Activated T-cell treated with anti-CD3 and anti-CD28 coated beads for 48 hours (primary cell): ENCODE results near the gene RPS6KA5.
"Not testable (repeated sequence)": the region's sequence is repeated elsewhere in the genome, so short reads cannot be mapped to it uniquely, and the experiment has no call there.

ENCODE experiments used
- DNase-seq: peaks from one replicate; pipeline ENCODE4 v3.0.0-alpha.2; 2020; ENCODE audit warnings: low read depth

Gene RPS6KA5

GRCh38 chr14:91065266-91065665 is 4.8 kb upstream of the RPS6KA5 start:
- no peak for DNase-seq

DNA sequence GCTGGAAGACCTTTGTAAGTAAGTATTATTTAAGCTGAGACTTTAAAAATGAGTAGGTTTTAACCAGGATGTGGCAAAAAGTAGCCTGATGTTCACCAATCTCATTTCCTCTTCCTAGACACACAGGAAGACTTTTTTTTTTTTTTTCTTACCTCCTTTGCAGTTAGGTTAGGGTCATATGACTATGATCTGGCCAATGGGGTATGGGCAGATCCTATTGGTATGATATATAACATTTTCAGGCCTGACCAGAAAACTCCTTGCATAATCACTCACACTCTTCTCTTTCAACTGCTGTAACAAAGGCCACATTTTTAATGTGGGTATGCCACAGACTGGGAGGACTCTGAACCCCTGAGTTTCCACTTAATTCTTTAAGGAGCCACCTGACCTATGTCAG is 2.7 kb upstream of the RPS6KA5 start:
- no peak for DNase-seq

- DNase-seq: no peak
Observed at GRCh38 chr14:91062600-91062999, 2.2 kb upstream of the RPS6KA5 start.

GRCh38 chr14:91061056-91061887 is 831 bp upstream of the RPS6KA5 start:
- no peak for DNase-seq

DNA sequence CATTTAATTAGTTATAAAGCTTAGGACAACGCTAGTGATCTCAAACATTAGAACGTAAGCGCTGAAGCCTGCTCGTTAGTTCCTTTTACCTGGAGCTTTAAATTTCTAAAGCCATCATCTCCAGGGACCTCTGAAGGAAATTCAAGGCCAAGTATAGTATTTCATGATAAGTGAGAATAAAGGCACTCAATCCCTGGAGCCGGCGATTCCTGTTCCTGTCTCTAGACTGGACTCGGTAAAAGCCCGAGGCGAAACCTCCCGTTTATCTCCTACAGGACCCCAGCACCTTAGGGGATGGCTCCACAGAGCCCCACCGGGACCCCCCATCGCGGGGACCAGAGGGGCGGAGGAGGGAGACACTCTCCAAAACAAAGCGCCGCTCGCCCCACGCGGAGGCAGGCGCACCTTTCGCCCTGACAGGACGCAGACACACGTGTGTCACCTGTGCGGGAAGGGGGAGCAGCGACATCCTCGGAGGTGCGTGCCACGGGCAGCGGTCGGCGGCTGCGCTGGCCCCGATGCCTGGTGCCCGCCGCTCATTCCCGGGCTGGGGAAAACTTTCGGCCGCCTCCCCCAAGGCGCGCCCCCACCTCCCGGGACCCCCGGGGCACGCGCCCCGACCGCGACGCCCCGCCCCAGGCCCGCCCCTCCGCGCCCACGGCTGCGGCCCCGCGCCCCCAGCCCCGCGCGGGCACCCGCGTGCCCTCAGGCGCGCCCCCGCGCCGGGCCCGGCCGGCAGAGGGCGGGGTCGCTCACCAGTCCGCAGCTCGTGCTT is 678 bp downstream of the RPS6KA5 start:
- peak; percentile 43 for DNase-seq

- DNase-seq: no peak
Observed at GRCh38 chr14:91058042-91058581, 2.3 kb downstream of the RPS6KA5 start.

- DNase-seq: no peak
Observed at GRCh38 chr14:91056361-91056760, 4.1 kb downstream of the RPS6KA5 start.

GRCh38 chr14:91055016-91055415 is 5.4 kb downstream of the RPS6KA5 start:
- DNase-seq: no peak

DNA sequence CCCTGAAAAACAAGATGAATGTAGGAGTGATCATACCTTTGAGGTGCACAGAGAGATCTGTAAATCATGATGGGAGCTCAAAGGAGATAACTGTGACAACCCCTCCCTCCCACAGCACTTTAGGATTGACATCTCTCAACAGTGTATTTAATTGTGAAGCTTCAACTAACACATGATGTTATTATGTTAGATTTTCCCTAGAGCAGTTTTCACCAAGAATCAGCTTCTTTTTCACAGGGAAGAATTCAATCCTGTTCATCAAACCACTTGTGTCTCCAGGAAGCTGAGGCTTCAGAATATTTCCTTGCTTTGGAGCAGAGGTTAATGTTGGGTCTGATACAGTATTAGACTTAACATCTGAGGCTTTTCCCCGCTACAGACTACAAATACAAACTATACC is 11.8 kb downstream of the RPS6KA5 start:
- no peak for DNase-seq

DNA sequence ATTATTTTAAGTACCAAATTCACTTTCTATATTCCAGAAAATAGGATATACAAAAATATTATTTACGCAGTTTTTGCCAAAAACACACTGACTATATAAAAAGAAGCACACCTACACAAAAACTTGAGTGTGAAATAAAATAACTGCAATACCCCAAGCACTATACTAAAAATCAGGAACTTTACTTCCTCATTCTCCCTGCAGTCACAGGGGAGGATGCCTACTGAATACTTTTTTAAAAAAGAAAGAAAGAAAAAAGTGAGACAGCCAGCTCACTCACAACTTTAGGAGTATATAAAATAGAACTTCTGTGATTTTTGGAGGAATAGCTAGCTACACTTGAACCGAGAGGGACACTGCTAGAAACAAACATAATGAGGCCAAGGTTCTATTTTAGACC is 12.2 kb downstream of the RPS6KA5 start:
- DNase-seq: no peak

DNA sequence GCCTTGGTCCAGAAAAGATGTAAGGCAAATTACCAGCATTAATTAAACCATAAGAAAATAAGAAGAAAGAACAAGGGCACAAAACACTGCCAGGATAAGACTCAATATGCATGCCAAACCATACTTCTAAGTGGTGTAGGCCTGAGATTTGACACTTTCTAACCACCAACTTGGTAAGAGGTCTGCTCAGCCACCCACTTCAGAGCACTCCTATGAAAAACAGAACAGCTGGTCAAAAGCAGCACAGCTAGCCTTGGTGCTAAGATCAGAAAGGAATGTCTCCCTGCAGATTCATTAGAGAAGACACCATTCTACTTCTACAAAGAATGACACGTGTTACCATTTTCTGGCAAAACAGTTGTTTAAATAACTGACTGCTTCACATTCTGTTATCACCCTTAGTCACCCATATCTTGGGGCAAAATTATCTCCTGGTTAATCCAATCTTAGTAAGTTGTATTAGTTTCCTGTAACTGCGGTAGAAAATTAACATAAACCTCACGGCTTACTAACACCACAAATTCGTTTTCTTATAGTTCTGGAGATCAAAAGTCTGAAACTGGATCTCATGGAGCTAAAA is 13.2 kb downstream of the RPS6KA5 start:
- DNase-seq: no peak

DNA sequence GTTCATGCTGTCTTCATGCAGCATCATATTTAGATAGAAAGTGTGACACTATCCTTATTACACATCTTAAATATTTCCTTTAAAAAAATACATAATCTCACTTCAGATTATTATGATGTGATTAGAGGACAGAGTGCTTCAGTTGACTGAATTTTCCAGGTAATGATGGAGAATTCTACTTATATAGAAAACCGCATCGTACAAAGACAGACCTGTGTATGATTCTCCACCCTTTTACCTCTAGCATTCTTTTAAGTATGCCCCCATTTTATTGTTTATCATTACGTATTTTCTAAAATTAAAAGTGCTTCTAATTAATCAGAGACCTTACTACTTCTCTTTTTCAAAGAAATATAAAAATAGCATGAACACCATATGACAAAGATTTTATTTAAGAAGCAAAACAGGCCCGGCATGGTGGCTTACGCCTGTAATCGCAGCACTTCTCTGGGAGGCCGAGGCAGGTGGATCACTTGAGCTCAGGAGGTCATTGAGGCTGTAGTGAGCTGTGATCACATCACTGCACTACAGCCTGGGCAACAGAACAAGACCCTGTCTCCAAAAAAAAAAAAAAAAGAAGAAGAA is 13.9 kb downstream of the RPS6KA5 start:
- no peak for DNase-seq

- no peak for DNase-seq
Observed at GRCh38 chr14:91041450-91041849, 19.0 kb downstream of the RPS6KA5 start.

GRCh38 chr14:91040545-91040944 is 19.9 kb downstream of the RPS6KA5 start:
- no peak for DNase-seq

DNA sequence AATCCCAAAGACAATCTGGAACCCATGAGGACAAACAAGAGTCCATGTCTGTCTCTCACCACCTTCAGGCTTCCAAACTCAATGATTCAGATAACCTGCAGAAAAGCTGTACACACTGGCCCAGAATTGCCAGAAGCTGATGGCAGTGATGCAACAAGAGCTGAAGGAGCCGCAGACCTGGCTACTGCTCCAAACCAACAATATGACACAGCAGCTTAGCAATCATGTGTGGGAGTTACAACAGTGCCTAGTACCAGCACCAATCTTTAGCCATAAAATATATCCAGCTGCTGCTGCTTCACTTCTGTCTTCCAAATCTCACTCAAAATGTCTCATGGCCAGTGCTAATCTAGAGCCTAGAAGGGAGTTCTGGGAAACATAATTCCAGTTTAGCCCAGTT is 22.0 kb downstream of the RPS6KA5 start:
- DNase-seq: no peak

- DNase-seq: no peak
Observed at GRCh38 chr14:91036741-91037469, 23.5 kb downstream of the RPS6KA5 start.

- no peak for DNase-seq
Observed at GRCh38 chr14:91035855-91036254, 24.6 kb downstream of the RPS6KA5 start.

GRCh38 chr14:91034379-91034778 is 26.1 kb downstream of the RPS6KA5 start:
- DNase-seq: not testable (repeated sequence)

DNA sequence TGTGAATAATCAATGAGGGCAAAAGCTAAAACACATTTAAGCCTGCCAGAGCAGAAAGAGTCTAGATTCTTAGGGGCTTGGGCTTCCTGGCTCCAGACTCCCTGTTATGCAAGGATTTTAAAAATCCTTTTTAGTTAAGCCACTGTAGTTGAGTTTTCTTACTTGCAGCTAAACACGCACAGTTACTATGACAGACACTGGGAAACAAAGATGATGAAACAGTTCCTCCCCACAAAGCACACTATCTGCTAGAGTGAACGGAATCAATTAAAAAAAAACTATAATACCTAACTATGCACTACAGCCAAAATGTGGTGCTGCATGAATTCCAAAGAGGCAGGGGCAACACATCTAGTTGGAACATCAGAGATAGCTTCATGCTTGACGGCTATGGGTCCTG is 28.2 kb downstream of the RPS6KA5 start:
- no peak for DNase-seq

DNA sequence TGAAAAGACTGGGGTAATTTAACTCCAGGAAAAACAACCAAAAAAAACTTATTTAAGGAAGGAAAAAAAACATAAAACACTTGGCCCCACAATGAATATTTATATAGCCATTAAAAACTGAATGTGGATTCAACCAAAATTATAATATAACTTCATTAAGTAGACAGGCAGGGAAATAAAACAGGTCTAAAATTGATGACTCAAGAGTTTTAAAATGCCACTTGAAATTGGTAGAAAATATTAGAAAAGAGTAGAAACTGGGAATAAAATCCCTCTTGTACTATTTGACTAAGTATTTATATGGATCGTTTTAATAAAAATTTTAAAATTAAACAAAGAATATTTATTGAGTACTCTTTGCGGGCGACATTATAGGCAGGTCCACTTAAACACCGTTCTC is 28.8 kb downstream of the RPS6KA5 start:
- DNase-seq: no peak

GRCh38 chr14:91029456-91030217 is 30.8 kb downstream of the RPS6KA5 start:
- DNase-seq: no peak
